Measurements from ENCODE around the gene ABLIM3.

The ABLIM3 gene

DNA sequence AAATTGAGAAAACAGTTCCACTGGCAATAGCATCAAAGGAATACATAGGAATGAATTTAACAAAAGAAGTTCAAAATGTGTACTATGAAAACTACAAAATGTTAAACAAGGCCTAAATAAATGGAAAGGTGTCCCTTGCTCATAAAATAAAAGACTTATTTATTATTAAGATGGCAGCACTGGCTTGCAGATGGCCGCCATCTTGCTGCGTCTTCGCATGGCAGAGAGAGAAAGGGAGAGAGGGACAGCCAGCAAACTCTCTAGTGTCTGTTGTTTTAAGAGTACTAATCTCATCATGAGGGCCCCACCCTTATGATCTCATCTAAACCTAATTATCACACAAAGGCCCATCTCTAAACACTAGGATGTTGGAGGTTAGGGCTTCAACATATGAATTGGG lies 47.1 kb downstream of the ABLIM3 start:
- DNase-seq (ENCODE audit: low spot score) = no peak

- no peak for DNase-seq (ENCODE audit: low spot score)
Measured at GRCh38 chr5:149195337-149195887, 54.1 kb downstream of the ABLIM3 start.

DNA sequence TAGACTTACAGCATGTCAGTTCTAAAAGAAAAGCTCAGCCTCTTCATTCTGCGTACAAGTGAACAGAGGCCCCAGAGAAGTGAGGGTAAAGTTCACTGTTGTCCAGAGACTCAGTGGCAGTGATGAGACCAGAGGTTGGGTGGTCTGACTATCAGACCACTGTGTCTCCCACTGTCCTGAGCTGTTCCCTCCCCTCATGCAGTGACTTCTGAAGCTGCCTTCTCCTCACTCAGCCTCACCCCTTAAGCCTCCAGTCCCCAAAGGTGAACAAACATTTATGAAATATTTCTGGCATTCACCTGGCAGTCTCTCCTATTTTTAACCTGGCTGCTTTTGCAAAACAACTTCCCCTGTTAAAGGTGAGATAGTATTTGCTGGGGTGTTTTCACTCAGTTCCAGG lies 54.7 kb downstream of the ABLIM3 start:
- no peak for DNase-seq (ENCODE audit: low spot score)

- DNase-seq (ENCODE audit: low spot score) = no peak
Measured at GRCh38 chr5:149198148-149198547, 56.9 kb downstream of the ABLIM3 start.

DNA sequence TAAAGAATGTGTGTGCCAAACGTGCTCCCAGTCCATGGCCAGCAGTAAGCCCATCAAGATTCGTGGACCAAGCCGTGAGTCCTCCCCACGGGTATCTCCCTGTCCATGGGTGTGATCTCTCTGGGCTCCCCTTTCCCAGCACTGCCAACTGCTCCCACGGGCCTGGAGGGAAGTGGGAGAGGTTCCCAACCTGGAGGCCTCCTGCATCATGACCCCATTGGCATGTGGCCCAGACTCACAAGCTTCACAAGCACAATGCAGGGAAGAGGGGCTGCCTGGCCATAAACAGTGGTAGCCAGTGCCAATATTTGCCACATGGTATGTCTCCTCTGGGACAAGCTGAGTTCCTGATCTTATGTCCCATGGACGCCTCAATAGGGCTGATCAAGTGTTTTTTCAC lies 59.1 kb downstream of the ABLIM3 start:
- DNase-seq (ENCODE audit: low spot score) = no peak

- no peak for DNase-seq (ENCODE audit: low spot score)
Measured at GRCh38 chr5:149201121-149201637, 59.9 kb downstream of the ABLIM3 start.

GRCh38 chr5:149202910-149203451 lies 61.7 kb downstream of the ABLIM3 start:
- no peak for DNase-seq (ENCODE audit: low spot score)

DNA sequence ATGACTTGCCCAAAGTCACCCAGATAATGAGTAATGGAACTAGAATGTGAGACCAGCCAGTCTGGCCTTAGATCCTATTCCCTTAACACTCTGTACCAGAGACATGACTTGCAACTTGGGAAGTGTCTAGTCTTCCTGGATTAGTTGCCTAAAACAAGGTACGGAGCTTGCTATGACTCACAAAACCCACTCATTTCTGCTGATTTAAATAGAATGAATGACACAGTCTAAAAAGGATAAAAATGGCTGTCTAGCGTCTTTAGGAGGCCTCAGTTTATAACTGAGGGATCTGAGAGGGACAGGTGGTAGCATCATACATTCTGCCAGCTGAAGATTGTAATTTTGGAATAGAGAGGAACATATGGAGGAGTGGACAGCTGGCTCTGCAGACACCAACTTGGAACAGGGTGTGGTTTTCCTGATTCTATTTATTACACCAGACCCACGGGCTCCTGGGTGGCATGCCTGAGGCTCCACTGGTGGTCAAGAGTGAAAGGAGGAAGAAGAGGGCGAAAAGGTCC lies 62.7 kb downstream of the ABLIM3 start:
- no peak for DNase-seq (ENCODE audit: low spot score)

DNA sequence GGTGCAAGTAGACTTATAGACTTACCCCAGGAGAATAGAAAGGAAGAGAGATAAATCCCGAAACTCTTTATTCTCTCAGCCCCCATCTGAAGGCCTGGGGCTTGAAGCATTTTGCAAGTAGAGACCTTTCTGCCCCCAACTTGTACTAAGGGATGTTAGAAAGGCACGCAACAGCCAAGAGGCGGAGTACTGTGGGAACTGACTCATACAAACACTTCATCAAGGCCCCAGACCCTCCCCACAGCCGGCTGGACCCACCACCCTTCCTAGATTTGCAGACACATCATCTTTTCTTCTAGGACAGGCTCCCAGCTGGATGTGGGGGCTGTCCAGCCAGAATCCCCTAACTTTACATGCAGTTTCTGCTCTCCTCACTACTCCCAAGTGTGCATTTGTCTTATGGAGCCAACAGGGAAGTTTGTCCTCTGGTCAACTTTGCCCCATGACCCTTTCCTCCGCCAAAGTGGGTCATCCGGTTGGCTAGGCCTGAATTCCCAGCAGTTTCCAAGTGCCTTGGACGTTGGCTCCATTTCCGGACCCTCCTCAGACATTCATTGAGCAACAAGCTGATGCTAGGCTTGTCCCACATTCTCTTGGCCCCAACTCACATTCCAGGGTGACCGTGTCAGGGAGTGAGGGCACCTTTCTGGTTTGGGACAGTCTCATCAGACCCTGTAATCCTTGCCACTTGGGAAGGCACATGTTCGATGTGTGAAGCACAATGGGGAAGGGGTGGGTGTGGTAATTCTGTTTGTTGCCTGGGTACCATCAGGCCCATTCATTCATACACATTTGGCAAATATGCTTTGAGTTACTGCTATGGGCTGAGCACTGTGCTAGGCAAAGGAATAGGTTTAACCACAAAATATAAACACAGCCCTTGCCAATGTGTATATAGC lies 64.6 kb downstream of the ABLIM3 start:
- peak; percentile 30 for DNase-seq (ENCODE audit: low spot score)

DNA sequence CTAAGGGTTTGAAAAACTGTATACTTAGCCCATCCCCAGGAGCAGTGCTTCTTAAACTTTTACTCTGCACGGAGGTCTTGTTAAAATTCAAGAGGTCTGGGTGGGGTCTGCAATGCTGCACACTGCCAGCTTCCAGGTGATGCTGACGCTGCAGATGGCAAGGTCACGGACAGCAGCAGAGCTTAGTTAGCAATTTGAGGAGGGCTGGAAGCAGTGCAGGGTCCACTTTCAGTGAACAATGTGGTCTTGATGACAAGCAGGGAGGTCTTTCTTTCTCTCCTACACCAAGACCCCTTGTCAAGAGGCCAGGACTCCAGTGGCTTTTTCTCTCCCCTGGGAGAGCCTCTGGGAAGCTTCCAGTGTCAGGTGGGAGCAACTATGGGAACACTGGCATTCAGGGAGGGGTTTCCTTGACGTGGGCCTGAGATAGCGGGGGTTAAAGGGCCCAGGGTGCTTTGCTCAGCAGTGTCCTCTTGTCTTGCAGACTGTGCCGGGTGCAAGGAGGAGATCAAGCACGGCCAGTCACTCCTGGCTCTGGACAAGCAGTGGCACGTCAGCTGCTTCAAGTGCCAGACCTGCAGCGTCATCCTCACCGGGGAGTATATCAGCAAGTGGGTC lies 65.3 kb downstream of the ABLIM3 start:
- DNase-seq (ENCODE audit: low spot score) = no peak

GRCh38 chr5:149207831-149208230 lies 66.5 kb downstream of the ABLIM3 start:
- DNase-seq (ENCODE audit: low spot score) = no peak

DNA sequence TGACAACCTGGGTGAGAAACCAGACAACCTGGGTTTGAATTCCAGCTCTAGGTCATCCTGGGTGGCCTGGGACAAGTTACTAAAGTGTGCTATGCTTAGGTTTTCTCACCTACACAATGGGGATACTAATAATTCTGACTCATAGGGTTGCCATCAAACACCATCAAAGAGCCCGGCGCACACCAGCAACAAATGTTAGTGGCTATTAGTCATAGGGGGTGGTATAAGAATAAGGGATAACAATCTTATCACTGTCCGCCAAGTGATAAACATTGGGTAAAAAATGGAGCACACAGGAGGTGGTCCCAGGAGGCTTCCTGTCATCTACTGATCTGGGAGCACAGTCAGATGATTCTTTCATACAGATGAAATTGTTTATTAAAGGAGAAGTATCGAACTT lies 68.9 kb downstream of the ABLIM3 start:
- no peak for DNase-seq (ENCODE audit: low spot score)

- no peak for DNase-seq (ENCODE audit: low spot score)
Measured at GRCh38 chr5:149210968-149211490, 69.7 kb downstream of the ABLIM3 start.

GRCh38 chr5:149211566-149211965 lies 70.3 kb downstream of the ABLIM3 start:
- no peak for DNase-seq (ENCODE audit: low spot score)

DNA sequence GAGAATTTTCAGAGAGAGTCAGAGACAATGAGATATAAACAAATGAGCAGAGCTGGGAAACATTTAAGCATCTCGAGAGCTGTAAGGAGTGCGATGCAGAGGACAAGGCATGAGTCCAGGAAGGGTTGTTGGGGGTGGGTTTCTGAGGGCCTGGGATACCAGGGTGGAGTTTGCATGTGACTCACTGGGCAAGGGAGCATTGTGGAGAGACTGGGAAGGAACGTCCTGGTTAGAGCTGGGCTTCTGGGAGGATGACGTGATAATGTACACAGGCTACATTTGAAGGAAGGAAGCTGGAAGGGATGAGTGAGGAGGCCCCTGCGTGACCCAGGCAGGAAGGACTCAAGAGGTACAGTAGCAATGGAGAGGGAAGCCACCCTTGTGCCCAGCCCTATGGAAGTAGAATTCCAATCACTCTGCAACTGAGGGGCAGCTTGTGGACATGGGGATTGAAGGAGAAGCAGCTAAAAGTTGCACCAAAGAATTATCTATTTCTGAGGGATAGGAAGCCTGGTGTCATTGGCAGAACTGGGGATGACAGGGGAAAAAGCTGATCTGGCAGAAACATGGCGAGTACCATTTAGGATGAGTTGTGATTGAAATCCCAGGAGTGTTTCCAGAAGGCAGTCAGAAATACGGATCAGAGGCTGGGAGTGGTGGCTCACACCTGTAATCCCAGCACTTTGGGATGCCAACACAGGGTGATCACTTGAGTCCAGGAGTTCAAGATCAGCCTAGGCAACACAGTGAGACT lies 71.1 kb downstream of the ABLIM3 start:
- no peak for DNase-seq (ENCODE audit: low spot score)

GRCh38 chr5:149213264-149213880 lies 72.1 kb downstream of the ABLIM3 start:
- no peak for DNase-seq (ENCODE audit: low spot score)

DNA sequence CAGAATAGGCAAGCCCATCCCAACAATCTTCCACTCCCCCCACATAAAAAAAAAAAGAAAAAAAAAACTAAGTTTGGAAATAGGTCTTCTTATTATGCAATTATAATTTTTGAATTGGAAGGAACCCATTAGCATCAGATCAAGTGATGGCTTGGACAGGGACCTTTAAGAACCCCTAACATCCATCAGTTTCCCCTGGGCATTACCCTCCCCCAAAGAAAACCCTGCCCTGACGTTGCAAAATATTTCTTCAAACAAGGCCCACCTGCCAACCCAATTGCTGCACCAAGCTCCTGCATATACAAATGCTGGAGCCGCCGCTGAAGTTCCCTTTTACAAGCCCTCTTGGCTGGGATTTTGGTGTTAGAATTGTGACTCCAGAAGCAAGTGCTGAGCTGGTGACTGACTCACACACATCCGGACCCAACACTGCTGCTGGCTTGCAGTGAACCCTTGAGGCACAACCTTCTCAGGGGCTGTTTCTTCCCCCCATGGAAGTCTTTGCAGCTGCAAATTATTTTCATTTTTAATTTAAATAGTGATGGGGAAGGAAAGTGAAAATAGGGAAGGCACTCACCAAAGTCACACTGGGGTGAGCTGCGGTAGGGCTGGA lies 74.3 kb downstream of the ABLIM3 start:
- DNase-seq (ENCODE audit: low spot score) = no peak

- DNase-seq (ENCODE audit: low spot score) = peak; percentile 36
Measured at GRCh38 chr5:149216496-149216895, 75.2 kb downstream of the ABLIM3 start.

DNA sequence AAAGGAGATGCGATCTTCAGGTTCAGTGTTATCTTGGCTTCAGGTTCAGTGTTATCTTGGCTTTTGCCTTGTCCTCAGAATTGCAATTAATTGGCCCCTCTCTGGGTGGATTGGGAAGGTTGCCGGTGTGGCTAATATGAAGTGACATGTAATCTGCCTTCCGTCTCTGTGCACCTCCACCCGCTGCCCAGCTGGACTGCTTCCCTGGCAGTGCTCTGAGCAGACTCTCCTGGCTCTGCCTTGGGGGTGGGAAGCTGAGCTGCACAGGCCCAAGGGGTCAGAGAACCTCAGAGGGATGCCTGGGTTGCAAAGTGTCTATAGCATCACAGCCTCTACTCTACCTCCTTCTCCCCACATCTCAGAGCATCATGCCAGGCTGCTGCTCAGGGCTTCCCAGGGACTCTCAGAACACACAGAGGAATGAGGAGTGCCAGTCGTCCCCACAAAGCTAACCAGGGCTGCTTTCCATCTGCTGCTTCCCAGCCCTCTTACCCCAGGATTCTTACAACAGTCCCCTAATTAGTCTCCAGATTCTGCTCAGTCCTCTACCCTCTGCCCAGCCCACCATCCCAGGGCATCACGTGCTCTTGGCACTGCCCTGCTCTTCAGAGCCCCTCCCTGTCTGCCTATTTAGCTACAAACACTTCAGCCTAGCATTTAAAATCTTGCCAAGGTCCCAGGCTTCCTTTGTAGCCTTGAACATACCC lies 76.0 kb downstream of the ABLIM3 start:
- DNase-seq (ENCODE audit: low spot score) = no peak

GRCh38 chr5:149217803-149218155 lies 76.5 kb downstream of the ABLIM3 start:
- no peak for DNase-seq (ENCODE audit: low spot score)
